Peyer's patch (tissue), 4 donors: ENCODE data around the gene ACTC1.

Experiments
- POLR2A ChIP-seq, 2 donors: fragments of 450-650 bp; IDR thresholded peaks; one replicate each; pipeline ENCODE4 v1.5.1; 2017; ENCODE audit warnings: antibody characterized with exemption in 2 of 2, mild to moderate bottlenecking in 2 of 2, moderate library complexity in 2 of 2
- TF ChIP-seq, protein P1 (sequence below), 6 experiments: fragments of 450-650 bp in 4 of 6; fragments of 200-600 bp in 2 of 6; sonication (generic) in 1 of 6; IDR thresholded peaks; one replicate each; pipeline ENCODE4 v1.5.1; 2017 to 2019; ENCODE audit warnings: antibody characterized with exemption in 6 of 6, mild to moderate bottlenecking in 3 of 6, moderate library complexity in 1 of 6

DNA sequence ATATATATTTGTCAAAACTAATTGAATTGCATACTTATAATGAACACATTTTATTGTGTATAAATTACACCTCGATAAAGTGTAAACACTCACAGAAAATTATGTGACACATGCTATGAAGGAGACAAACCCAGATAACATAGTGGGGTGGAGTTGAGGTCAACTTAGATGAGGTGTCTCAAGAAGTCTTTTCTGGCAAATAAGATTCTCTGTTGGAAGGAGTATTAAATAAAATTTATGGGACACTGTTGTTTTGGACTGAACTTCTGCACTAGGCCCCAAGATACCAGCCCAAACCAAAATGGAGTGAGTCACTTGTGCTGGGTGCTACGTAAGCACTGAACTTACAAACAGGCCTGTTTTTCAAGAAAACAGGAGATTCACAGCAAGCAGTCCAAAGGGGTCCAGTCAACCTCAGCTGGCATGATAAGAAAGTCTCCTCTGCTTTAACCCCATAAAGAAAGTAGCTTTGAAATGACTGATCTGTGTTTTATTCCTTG is 18.7 kb downstream of the ACTC1 start:
- TF ChIP-seq, protein P1, sequence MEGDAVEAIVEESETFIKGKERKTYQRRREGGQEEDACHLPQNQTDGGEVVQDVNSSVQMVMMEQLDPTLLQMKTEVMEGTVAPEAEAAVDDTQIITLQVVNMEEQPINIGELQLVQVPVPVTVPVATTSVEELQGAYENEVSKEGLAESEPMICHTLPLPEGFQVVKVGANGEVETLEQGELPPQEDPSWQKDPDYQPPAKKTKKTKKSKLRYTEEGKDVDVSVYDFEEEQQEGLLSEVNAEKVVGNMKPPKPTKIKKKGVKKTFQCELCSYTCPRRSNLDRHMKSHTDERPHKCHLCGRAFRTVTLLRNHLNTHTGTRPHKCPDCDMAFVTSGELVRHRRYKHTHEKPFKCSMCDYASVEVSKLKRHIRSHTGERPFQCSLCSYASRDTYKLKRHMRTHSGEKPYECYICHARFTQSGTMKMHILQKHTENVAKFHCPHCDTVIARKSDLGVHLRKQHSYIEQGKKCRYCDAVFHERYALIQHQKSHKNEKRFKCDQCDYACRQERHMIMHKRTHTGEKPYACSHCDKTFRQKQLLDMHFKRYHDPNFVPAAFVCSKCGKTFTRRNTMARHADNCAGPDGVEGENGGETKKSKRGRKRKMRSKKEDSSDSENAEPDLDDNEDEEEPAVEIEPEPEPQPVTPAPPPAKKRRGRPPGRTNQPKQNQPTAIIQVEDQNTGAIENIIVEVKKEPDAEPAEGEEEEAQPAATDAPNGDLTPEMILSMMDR (IDR thresholded peaks at IDR 0.05): no peak
- no peak for TF ChIP-seq POLR2A (IDR thresholded peaks at IDR 0.05)
